Measurements from ENCODE around the gene CKAP2L. TPM values are rescaled to one million over a fixed set of nuclear protein-coding genes. Genes with fewer than 3 reads are reported as not detected.
A peak's percentile ranks its signal among the peaks of the same experiment; 100 is the strongest.

Gene CKAP2L
- total and polyA plus RNA-seq, 9 of the 15 experiments (the other 6 are each of a cell fraction or from before 2014, with no cell fraction given) = 10.4 to 21.9 (median 14.2) TPM

- TF ChIP-seq PURB (CRISPR knock-in tag; IDR thresholded peaks at IDR 0.05; ENCODE audit: low read depth) (no peak), MTA2 (IDR thresholded peaks at IDR 0.05; ENCODE audit: low read depth) (no peak), MAFF (IDR thresholded peaks at IDR 0.05; ENCODE audit: low read length) (no peak), ZBTB12 (CRISPR knock-in tag; IDR thresholded peaks at IDR 0.05) (no peak), ZNF217 (CRISPR knock-in tag; IDR thresholded peaks at IDR 0.05) (no peak), DMBX1 (CRISPR knock-in tag; IDR thresholded peaks at IDR 0.05; ENCODE audit: borderline replicate concordance) (peak; percentile 24; the same call in 1 of the 2 replicates), CREM (IDR thresholded peaks at IDR 0.05; ENCODE audit: low read depth) (no peak), ILK (tag; IDR thresholded peaks at IDR 0.05; ENCODE audit: borderline replicate concordance, low read depth) (no peak), TGIF2 (CRISPR knock-in tag; IDR thresholded peaks at IDR 0.05) (no peak), MEF2A (IDR thresholded peaks at IDR 0.05; ENCODE audit: control insufficient read depth, low read depth, low read length) (no peak), STAG1 (CRISPR knock-in tag; IDR thresholded peaks at IDR 0.05; ENCODE audit: borderline replicate concordance) (peak; percentile 55; the same call in 1 of the 2 replicates), RAD21 (CRISPR knock-in tag; conservative IDR thresholded peaks at IDR 0.05 in 1 of 2, IDR thresholded peaks at IDR 0.05 in 1 of 2) (peak; percentile 78 to 83), RBM17 (IDR thresholded peaks at IDR 0.05; ENCODE audit: borderline replicate concordance, low read depth, low read length) (no peak), HOXB6 (CRISPR knock-in tag; IDR thresholded peaks at IDR 0.05; ENCODE audit: borderline replicate concordance) (no peak), SAFB (IDR thresholded peaks at IDR 0.05; ENCODE audit: borderline replicate concordance, low read depth, low read length) (no peak), MAFK (IDR thresholded peaks at IDR 0.05; ENCODE audit: low read length) (no peak; the same call in 1 of the 2 replicates), ZNF584 (CRISPR knock-in tag; IDR thresholded peaks at IDR 0.05; ENCODE audit: low read depth) (no peak), ZNF133 (CRISPR knock-in tag; IDR thresholded peaks at IDR 0.05) (no peak), KLF6 (CRISPR knock-in tag; IDR thresholded peaks at IDR 0.05; ENCODE audit: borderline replicate concordance) (no peak), TARDBP (IDR thresholded peaks at IDR 0.05) (no peak), SMC3 (conservative IDR thresholded peaks at IDR 0.05; ENCODE audit: insufficient read depth, low read depth, low read length) (peak; percentile 40), ZNF239 (CRISPR knock-in tag; IDR thresholded peaks at IDR 0.05) (no peak), SRSF9 (IDR thresholded peaks at IDR 0.05; ENCODE audit: borderline replicate concordance, low read depth, low read length) (no peak), CTBP1 (IDR thresholded peaks at IDR 0.05; ENCODE audit: borderline replicate concordance) (peak; percentile 41; the same call in 1 of the 2 replicates), WHSC1 (IDR thresholded peaks at IDR 0.05; ENCODE audit: low read length) (no peak), KAT2B (IDR thresholded peaks at IDR 0.05; ENCODE audit: low read depth, low read length) (no peak), ZC3H4 (CRISPR knock-in tag; IDR thresholded peaks at IDR 0.05; ENCODE audit: borderline replicate concordance) (no peak)
- TF ChIP-seq, protein P1, sequence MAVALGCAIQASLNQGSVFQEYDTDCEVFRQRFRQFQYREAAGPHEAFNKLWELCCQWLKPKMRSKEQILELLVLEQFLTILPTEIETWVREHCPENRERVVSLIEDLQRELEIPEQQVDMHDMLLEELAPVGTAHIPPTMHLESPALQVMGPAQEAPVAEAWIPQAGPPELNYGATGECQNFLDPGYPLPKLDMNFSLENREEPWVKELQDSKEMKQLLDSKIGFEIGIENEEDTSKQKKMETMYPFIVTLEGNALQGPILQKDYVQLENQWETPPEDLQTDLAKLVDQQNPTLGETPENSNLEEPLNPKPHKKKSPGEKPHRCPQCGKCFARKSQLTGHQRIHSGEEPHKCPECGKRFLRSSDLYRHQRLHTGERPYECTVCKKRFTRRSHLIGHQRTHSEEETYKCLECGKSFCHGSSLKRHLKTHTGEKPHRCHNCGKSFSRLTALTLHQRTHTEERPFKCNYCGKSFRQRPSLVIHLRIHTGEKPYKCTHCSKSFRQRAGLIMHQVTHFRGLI (CRISPR knock-in tag; IDR thresholded peaks at IDR 0.05) = no peak
These were observed 39.6 kb downstream of the CKAP2L start (continued) for GRCh38 chr2:112724591-112725525.
